ENCODE measurements around the gene TOGARAM2. TPM values are rescaled to one million over a fixed set of nuclear protein-coding genes. Genes with fewer than 3 reads are reported as not detected.
A peak's percentile ranks its signal among the peaks of the same experiment; 100 is the strongest.

The TOGARAM2 gene
- total RNA-seq, 1 experiment from 2014 or later, result 0.76 TPM

DNA sequence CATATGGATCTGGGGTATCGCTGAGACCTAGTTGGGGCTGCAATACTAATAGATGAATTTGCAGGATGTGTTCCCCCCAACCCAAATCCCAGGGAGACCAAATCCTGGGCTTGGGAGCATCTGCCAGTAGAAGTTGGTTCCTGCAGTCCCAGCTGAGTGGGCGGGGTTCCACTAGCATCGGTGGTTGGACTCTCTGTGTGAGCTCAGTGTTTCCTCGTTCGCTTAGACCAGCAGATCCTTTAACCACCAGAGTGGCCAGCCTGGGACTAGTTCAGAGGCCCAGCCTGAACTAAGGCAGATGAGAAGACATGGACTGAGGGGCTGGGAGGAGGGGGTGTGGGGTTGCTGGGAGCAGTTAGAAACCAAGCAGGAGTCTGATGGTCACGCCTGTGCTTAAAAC lies 52.6 kb downstream of the TOGARAM2 start:
- intact Hi-C loops (cut with micrococcal nuclease), result no loop called here
- RAD21 ChIA-PET (ENCODE audit: low non-redundant PET in 1 of 2, low total read pairs in 2 of 2, uncharacterized antibody in 2 of 2, unreplicated experiment in 2 of 2), result no interaction called here
- Histone ChIP-seq H4K20me1 (ENCODE audit: insufficient read depth) (no peaks in the 10 kb centered on the region), H3K9me2 (ENCODE audit: insufficient read depth) (0 out of 2 replicates have a peak, but pooled peaks cover 3% of the 10 kb centered on the region), H2AFZ (ENCODE audit: low read depth, low read length, poor library complexity, severe bottlenecking) (peak overlapping the region; percentile 8), H3K79me2 (ENCODE audit: insufficient read depth, low read length) (no peaks in the 10 kb centered on the region), H3K4me2 (ENCODE audit: low read length) (peak overlapping the region; percentile 54), H3K9ac (ENCODE audit: low read length) (no peak overlapping the region), H3K4me1 (ENCODE audit: control insufficient read depth in 1 of 2, insufficient read depth in 2 of 2, low read length in 2 of 2) (peaks cover 11 to 15% of the 10 kb centered on the region in 2 experiments; a peak in 3 of 4 replicates), H3K9me3 (ENCODE audit: control insufficient read depth in 1 of 2, insufficient read depth in 1 of 2, low read depth in 1 of 2, low read length in 2 of 2) (no peaks in the 10 kb centered on the region), H3K36me3 (ENCODE audit: control insufficient read depth in 1 of 2, insufficient read depth in 2 of 2, low read length in 2 of 2) (no peaks in the 10 kb centered on the region), H3K27ac (ENCODE audit: low read depth, low read length) (no peak overlapping the region), H3K27me3 (ENCODE audit: insufficient read depth, low read length) (no peaks in the 10 kb centered on the region), H3K4me3 (replicated peaks in 1 of 2; ENCODE audit: low read depth in 1 of 2, low read length in 2 of 2) (0 out of 4 replicates have a peak overlapping the region, but pooled peaks of 1 of the 2 experiments have one; percentile 10)
- POLR2A ChIA-PET, result no interaction called here
- DNase-seq (ENCODE audit: low read depth, low spot score) (no peak), ATAC-seq (peak; percentile 56)
- CTCF ChIA-PET, result no interaction called here
- no peak for TF ChIP-seq ZNF274 (IDR thresholded peaks at IDR 0.05; ENCODE audit: low read depth, low read length)
- TF ChIP-seq SIN3A (IDR thresholded peaks at IDR 0.05; ENCODE audit: low read depth), result no peak
- no peak for TF ChIP-seq POLR2A (IDR thresholded peaks at IDR 0.05; ENCODE audit: borderline replicate concordance, extremely low read depth, insufficient read depth, insufficient read length)
- no peak for TF ChIP-seq JUND (IDR thresholded peaks at IDR 0.05)
- no peak for TF ChIP-seq ELF1 (IDR thresholded peaks at IDR 0.05; ENCODE audit: borderline replicate concordance, low read depth)
- no peak for TF ChIP-seq YY1 (IDR thresholded peaks at IDR 0.05; ENCODE audit: extremely low read depth, insufficient replicate concordance, low read depth, low read length)
- no peak for TF ChIP-seq MAX (IDR thresholded peaks at IDR 0.05)
- TF ChIP-seq ATF3 (IDR thresholded peaks at IDR 0.05), result no peak
- TF ChIP-seq, protein P1, sequence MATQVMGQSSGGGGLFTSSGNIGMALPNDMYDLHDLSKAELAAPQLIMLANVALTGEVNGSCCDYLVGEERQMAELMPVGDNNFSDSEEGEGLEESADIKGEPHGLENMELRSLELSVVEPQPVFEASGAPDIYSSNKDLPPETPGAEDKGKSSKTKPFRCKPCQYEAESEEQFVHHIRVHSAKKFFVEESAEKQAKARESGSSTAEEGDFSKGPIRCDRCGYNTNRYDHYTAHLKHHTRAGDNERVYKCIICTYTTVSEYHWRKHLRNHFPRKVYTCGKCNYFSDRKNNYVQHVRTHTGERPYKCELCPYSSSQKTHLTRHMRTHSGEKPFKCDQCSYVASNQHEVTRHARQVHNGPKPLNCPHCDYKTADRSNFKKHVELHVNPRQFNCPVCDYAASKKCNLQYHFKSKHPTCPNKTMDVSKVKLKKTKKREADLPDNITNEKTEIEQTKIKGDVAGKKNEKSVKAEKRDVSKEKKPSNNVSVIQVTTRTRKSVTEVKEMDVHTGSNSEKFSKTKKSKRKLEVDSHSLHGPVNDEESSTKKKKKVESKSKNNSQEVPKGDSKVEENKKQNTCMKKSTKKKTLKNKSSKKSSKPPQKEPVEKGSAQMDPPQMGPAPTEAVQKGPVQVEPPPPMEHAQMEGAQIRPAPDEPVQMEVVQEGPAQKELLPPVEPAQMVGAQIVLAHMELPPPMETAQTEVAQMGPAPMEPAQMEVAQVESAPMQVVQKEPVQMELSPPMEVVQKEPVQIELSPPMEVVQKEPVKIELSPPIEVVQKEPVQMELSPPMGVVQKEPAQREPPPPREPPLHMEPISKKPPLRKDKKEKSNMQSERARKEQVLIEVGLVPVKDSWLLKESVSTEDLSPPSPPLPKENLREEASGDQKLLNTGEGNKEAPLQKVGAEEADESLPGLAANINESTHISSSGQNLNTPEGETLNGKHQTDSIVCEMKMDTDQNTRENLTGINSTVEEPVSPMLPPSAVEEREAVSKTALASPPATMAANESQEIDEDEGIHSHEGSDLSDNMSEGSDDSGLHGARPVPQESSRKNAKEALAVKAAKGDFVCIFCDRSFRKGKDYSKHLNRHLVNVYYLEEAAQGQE (IDR thresholded peaks at IDR 0.05; ENCODE audit: low read depth), result no peak
- TF ChIP-seq CBX3 (IDR thresholded peaks at IDR 0.05; ENCODE audit: low read depth), result no peak
- TF ChIP-seq, protein P2, sequence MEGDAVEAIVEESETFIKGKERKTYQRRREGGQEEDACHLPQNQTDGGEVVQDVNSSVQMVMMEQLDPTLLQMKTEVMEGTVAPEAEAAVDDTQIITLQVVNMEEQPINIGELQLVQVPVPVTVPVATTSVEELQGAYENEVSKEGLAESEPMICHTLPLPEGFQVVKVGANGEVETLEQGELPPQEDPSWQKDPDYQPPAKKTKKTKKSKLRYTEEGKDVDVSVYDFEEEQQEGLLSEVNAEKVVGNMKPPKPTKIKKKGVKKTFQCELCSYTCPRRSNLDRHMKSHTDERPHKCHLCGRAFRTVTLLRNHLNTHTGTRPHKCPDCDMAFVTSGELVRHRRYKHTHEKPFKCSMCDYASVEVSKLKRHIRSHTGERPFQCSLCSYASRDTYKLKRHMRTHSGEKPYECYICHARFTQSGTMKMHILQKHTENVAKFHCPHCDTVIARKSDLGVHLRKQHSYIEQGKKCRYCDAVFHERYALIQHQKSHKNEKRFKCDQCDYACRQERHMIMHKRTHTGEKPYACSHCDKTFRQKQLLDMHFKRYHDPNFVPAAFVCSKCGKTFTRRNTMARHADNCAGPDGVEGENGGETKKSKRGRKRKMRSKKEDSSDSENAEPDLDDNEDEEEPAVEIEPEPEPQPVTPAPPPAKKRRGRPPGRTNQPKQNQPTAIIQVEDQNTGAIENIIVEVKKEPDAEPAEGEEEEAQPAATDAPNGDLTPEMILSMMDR (IDR thresholded peaks at IDR 0.05 in 2 of 3, conservative IDR thresholded peaks at IDR 0.05 in 1 of 3; ENCODE audit: borderline replicate concordance in 1 of 3, insufficient read depth in 1 of 3, low read depth in 2 of 3, low read length in 2 of 3), result no peak
- no peak for TF ChIP-seq ZBTB33 (IDR thresholded peaks at IDR 0.05; ENCODE audit: extremely low read depth, insufficient replicate concordance, low read length)
- TF ChIP-seq EZH2phosphoT487 (IDR thresholded peaks at IDR 0.05; ENCODE audit: borderline replicate concordance), result no peak
- TF ChIP-seq SP1 (IDR thresholded peaks at IDR 0.05; ENCODE audit: low read depth), result no peak
- TF ChIP-seq EGR1 (IDR thresholded peaks at IDR 0.05; ENCODE audit: low read depth), result no peak
- no peak for TF ChIP-seq POLR2AphosphoS5 (IDR thresholded peaks at IDR 0.05; ENCODE audit: low read depth, low read length)
- TF ChIP-seq FOSL1 (IDR thresholded peaks at IDR 0.05; ENCODE audit: low read depth), result no peak
- TF ChIP-seq SRF (IDR thresholded peaks at IDR 0.05; ENCODE audit: low read depth), result no peak
- no peak for TF ChIP-seq ZFX (IDR thresholded peaks at IDR 0.05)
- no TSS peak for BruUV-seq (replicated peaks)
